Subcutaneous abdominal adipose tissue (tissue), 5 donors: ENCODE results near the gene TIRAP.
"Not testable (repeated sequence)": the region's sequence is repeated elsewhere in the genome, so short reads cannot be mapped to it uniquely, and the experiment has no call there.

Experiments used
- H3K27ac ChIP-seq: one replicate; pipeline ENCODE4 v1.7.0; 2013; ENCODE audit warnings: low read depth, mild to moderate bottlenecking, inconsistent platforms, low read length, moderate library complexity
- H3K27me3 ChIP-seq, 5 donors: one replicate each; pipeline ENCODE4 v1.7.0; 2013; ENCODE audit warnings: low read length in 5 of 5, inconsistent platforms in 1 of 5; ENCODE audit not compliant: control insufficient read depth in 5 of 5, insufficient read depth in 4 of 5
- H3K36me3 ChIP-seq, 5 donors: one replicate each; pipeline ENCODE4 v1.7.0; 2013; ENCODE audit warnings: low read length in 5 of 5; ENCODE audit not compliant: control insufficient read depth in 5 of 5, insufficient read depth in 5 of 5
- H3K4me1 ChIP-seq, 5 donors: one replicate each; pipeline ENCODE4 v1.7.0; 2013; ENCODE audit warnings: low read length in 5 of 5, mild to moderate bottlenecking in 3 of 5, moderate library complexity in 1 of 5; ENCODE audit not compliant: control insufficient read depth in 5 of 5, insufficient read depth in 5 of 5
- H3K4me3 ChIP-seq, 5 donors: one replicate each; pipeline ENCODE4 v1.7.0; 2013; ENCODE audit warnings: low read length in 5 of 5, low read depth in 1 of 5
- H3K9ac ChIP-seq, 5 donors: one replicate each; pipeline ENCODE4 v1.7.0; 2013; ENCODE audit warnings: low read length in 5 of 5, mild to moderate bottlenecking in 4 of 5, moderate library complexity in 3 of 5
- H3K9me3 ChIP-seq, 5 donors: one replicate each; pipeline ENCODE4 v1.7.0; 2013; ENCODE audit warnings: low read length in 5 of 5; ENCODE audit not compliant: control insufficient read depth in 5 of 5
- donor health status: healthy.
- donor health status: healthy.
- donor health status: healthy.
- donor health status: healthy.
- donor health status: healthy.

Gene TIRAP

GRCh38 chr11:126307706-126308105, 24.8 kb downstream of the TIRAP start:
- no peaks in the 10 kb centered on the region for H3K9me3 ChIP-seq
- peaks cover 0 to 17% (median 5%) of the 10 kb centered on the region in 5 donors for H3K36me3 ChIP-seq
- no peak overlapping the region for H3K4me3 ChIP-seq
- H3K9ac ChIP-seq: no peak overlapping the region
- H3K4me1 ChIP-seq: peaks cover 6 to 35% (median 24%) of the 10 kb centered on the region in 5 donors
- H3K27ac ChIP-seq: no peak overlapping the region
- no peaks in the 10 kb centered on the region for H3K27me3 ChIP-seq

- H3K4me1 ChIP-seq: peaks cover 6 to 36% (median 23%) of the 10 kb centered on the region in 5 donors
- peaks cover 0 to 17% (median 6%) of the 10 kb centered on the region in 5 donors for H3K36me3 ChIP-seq
- H3K27me3 ChIP-seq: no peaks in the 10 kb centered on the region
- H3K4me3 ChIP-seq: no peak overlapping the region
- H3K9me3 ChIP-seq: no peaks in the 10 kb centered on the region
- H3K27ac ChIP-seq: no peak overlapping the region
- H3K9ac ChIP-seq: no peak overlapping the region
These were observed 25.4 kb downstream of the TIRAP start for GRCh38 chr11:126308271-126308671.

DNA sequence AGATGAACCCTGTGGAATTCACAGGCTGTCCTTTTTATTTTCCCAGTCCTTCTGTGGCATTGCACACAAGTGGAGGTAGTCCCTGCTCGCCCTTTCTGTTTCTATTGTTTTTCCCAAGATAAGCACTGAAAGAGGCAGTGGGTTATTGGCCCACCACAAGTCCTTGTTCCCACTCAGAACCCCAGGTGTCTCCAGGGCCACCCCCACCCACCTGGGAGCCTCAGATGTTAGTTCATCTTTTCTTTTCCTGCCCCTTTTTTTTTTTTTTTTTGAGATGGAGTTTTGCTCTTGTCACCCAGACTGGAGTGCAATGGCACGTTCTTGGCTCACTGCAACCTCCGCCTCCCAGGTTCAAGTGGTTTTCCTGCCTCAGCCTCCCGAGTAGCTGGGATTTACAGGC, 25.9 kb downstream of the TIRAP start:
- not testable (repeated sequence) for H3K9me3 ChIP-seq, H3K27ac ChIP-seq, H3K4me3 ChIP-seq, H3K9ac ChIP-seq, H3K27me3 ChIP-seq
- H3K4me1 ChIP-seq: peaks cover 6 to 31% (median 18%) of the 10 kb centered on the region in 5 donors
- peaks cover 0 to 17% (median 8%) of the 10 kb centered on the region in 5 donors for H3K36me3 ChIP-seq

- Histone ChIP-seq H3K4me1 (peaks cover 0 to 20% (median 10%) of the 10 kb centered on the region in 5 donors), H3K27ac (no peak overlapping the region), H3K36me3 (peaks cover 0 to 17% (median 8%) of the 10 kb centered on the region in 5 donors), H3K9ac (no peak overlapping the region), H3K4me3 (no peak overlapping the region), H3K9me3 (no peaks in the 10 kb centered on the region), H3K27me3 (no peaks in the 10 kb centered on the region)
These were observed 27.5 kb downstream of the TIRAP start for GRCh38 chr11:126310200-126310991.

GRCh38 chr11:126310992-126311310, 28.1 kb downstream of the TIRAP start:
- peaks cover 0 to 20% (median 10%) of the 10 kb centered on the region in 5 donors for H3K4me1 ChIP-seq
- H3K27ac ChIP-seq: peak overlapping the region; percentile 6
- no peak overlapping the region for H3K9ac ChIP-seq
- H3K4me3 ChIP-seq: no peak overlapping the region
- no peaks in the 10 kb centered on the region for H3K27me3 ChIP-seq
- H3K9me3 ChIP-seq: no peaks in the 10 kb centered on the region
- H3K36me3 ChIP-seq: peaks cover 0 to 17% (median 8%) of the 10 kb centered on the region in 5 donors

DNA sequence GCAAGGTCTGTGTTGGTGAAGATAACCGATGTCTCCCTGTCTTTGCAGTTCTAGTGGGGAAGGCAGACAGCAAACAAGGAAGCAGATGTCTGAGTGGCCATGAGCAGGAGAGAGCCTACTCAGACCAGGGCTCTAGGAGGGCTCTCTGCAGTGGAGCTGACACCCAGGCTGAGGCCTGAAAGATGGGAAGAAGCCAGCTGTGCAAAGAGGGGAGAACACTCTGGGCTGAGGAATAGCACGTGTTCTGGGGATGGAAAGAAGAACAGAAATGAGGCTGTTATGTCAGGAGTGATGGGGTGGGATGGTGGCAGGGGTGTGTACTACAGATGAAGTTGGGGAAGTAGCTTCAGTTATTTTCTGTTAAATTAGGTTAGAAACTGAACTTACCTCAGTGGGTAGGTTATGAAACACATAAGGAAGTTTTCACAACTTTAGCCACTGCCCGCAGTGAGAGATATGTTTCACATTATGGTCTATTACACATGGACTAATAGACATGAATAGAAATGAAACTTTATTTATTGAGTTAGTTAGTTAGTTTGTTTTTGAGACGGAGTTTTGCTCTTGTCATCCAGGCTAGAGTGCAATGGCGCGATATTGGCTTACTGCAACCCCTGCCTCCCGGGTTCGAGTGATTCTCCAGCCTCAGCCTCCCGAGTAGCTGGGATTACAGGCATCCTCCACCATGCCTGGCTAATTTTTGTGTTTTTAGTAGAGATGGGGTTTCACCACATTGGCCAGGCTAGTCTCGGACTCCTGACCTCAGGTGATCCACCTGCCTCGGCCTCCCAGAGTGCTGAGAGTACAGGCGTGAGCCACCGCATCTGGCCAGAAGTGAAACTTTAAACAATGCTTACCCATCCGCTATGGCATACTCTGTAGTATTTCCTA, 28.8 kb downstream of the TIRAP start:
- H3K9ac ChIP-seq: no peak overlapping the region
- H3K4me3 ChIP-seq: no peak overlapping the region
- peaks cover 0 to 20% (median 10%) of the 10 kb centered on the region in 5 donors for H3K4me1 ChIP-seq
- H3K27me3 ChIP-seq: no peaks in the 10 kb centered on the region
- peaks cover 0 to 17% (median 6%) of the 10 kb centered on the region in 5 donors for H3K36me3 ChIP-seq
- H3K27ac ChIP-seq: peak overlapping the region; percentile 6
- H3K9me3 ChIP-seq: no peaks in the 10 kb centered on the region

DNA sequence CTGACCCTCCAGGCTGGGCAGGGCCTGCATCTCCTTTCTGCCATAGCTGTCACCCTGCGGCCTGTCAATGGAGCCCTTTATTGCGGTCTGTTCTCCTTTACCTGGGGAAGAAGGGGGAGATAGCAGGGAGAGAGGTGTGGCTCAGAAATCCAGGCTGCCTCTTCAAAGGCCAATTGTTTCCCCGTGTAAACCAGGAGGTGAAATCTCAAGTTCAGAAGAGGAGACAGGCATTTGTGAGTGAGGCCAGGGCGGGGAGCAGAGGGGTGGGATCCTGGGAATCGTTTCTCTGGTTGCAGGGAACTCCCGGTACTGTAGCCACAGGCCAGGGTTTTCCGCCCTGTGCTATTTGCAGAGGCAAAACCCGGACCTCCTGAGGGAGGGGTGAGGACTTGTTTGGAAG, 30.1 kb downstream of the TIRAP start:
- peaks cover 4 to 30% (median 17%) of the 10 kb centered on the region in 5 donors for H3K4me1 ChIP-seq
- no peaks in the 10 kb centered on the region for H3K27me3 ChIP-seq
- H3K9ac ChIP-seq: peak overlapping the region in 1 of 5 donors; percentile 3
- H3K27ac ChIP-seq: no peak overlapping the region
- no peak overlapping the region for H3K4me3 ChIP-seq
- H3K9me3 ChIP-seq: no peaks in the 10 kb centered on the region
- peaks cover 0 to 17% (median 5%) of the 10 kb centered on the region in 5 donors for H3K36me3 ChIP-seq

DNA sequence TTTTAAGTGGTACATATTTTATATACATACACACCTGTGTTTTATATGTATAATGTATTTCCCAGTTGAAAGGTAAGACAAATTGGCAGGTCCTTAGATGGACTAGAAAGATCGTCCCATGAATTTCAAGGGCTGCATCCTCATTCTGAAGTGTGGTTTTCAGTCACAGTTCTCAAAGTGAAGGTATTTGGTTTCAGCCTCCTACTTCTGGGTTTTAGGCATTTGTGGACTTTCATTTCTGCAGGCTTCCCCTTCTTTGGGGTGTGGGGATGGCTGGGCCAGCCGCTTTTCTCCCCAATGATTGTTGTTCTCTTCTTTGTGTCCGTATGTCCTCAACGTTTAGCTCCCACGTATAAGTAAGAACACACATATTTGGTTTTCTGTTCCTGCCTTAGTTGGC, 30.9 kb downstream of the TIRAP start:
- Histone ChIP-seq H3K36me3 (peaks cover 0 to 9% (median 2%) of the 10 kb centered on the region in 5 donors), H3K9me3 (no peaks in the 10 kb centered on the region), H3K27ac (no peak overlapping the region), H3K4me3 (no peak overlapping the region), H3K9ac (no peak overlapping the region), H3K4me1 (peaks cover 8 to 38% (median 26%) of the 10 kb centered on the region in 5 donors), H3K27me3 (no peaks in the 10 kb centered on the region)

- Histone ChIP-seq H3K4me1 (peaks cover 12 to 30% (median 25%) of the 10 kb centered on the region in 5 donors), H3K4me3 (peak overlapping the region in 3 of 5 donors; percentile 51 to 72 (median 53)), H3K27ac (peak overlapping the region; percentile 82), H3K9me3 (no peaks in the 10 kb centered on the region), H3K9ac (peak overlapping the region in 2 of 5 donors; percentile 74 to 83), H3K36me3 (peaks cover 0 to 3% (median 0%) of the 10 kb centered on the region in 5 donors), H3K27me3 (no peaks in the 10 kb centered on the region)
These were observed 34.5 kb downstream of the TIRAP start for GRCh38 chr11:126317432-126317755.
